DND-41 (cell line): ENCODE measurements around the gene PTPDC1.

ENCODE experiments used
- ATAC-seq: fragments of 200-7000 bp; cut with Tn5 transposase; 3 replicates; pipeline ENCODE4 v1.9.1; 2021; ENCODE audit warnings: low read depth; ENCODE audit not compliant: insufficient read depth
- DNase-seq: peaks from one replicate; pipeline ENCODE4 v3.0.0-alpha.2; 2020
- H2AFZ ChIP-seq: 2 replicates; pipeline ENCODE4 v1.6.0; 2012; ENCODE audit warnings: low read depth, low read length
- H3K27ac ChIP-seq: 2 replicates; pipeline ENCODE4 v1.5.1; 2012; ENCODE audit warnings: low read length, inconsistent platforms
- H3K27me3 ChIP-seq: fragments of 200-600 bp; sonication (generic); 2 replicates; pipeline ENCODE4 v1.6.0; 2012; ENCODE audit warnings: low read length, mild to moderate bottlenecking, inconsistent platforms; ENCODE audit not compliant: insufficient read depth, poor library complexity
- H3K36me3 ChIP-seq: 2 replicates; pipeline ENCODE4 v1.5.1; 2012; ENCODE audit warnings: low read length, inconsistent platforms; ENCODE audit not compliant: insufficient read depth
- H3K4me1 ChIP-seq: 2 replicates; pipeline ENCODE4 v1.5.1; 2012; ENCODE audit warnings: mild to moderate bottlenecking, low read length; ENCODE audit not compliant: insufficient read depth
- H3K4me2 ChIP-seq: 2 replicates; pipeline ENCODE4 v1.6.0; 2012; ENCODE audit warnings: mild to moderate bottlenecking, moderate library complexity, low read length, inconsistent platforms; ENCODE audit not compliant: insufficient read depth
- H3K4me3 ChIP-seq, 2 experiments: fragments of 200-600 bp in 1 of 2; shearing (Covaris generic) in 1 of 2; 2 replicates each; pipeline ENCODE4 v1.5.1; 2012 to 2016; ENCODE audit warnings: inconsistent platforms in 2 of 2, low read length in 2 of 2, mild to moderate bottlenecking in 2 of 2, low read depth in 1 of 2, moderate library complexity in 1 of 2
- H3K79me2 ChIP-seq: 2 replicates; pipeline ENCODE4 v1.6.0; 2012; ENCODE audit warnings: low read length, inconsistent platforms; ENCODE audit not compliant: insufficient read depth
- H3K9ac ChIP-seq: 2 replicates; pipeline ENCODE4 v1.6.0; 2012; ENCODE audit warnings: low read depth, mild to moderate bottlenecking, inconsistent platforms, low read length, moderate library complexity
- H3K9me3 ChIP-seq: 2 replicates; pipeline ENCODE4 v1.5.1; 2012; ENCODE audit warnings: low read length, moderate library complexity, mild to moderate bottlenecking, inconsistent platforms; ENCODE audit not compliant: insufficient read depth, severe bottlenecking
- H4K20me1 ChIP-seq: 2 replicates; pipeline ENCODE4 v1.6.0; 2012; ENCODE audit warnings: low read length; ENCODE audit not compliant: insufficient read depth
- EZH2 ChIP-seq: IDR thresholded peaks from 3 replicates; pipeline ENCODE4 v1.6.1; 2012; ENCODE audit warnings: borderline replicate concordance, low read depth, mild to moderate bottlenecking, moderate library complexity, low read length, inconsistent platforms; ENCODE audit not compliant: severe bottlenecking
- TF ChIP-seq, protein P1 (sequence below): IDR thresholded peaks from 2 replicates; pipeline ENCODE4 v1.5.1; 2012; ENCODE audit warnings: borderline replicate concordance, low read length, moderate library complexity, mild to moderate bottlenecking; ENCODE audit not compliant: poor library complexity, severe bottlenecking; ENCODE audit errors: extremely low read depth

The PTPDC1 gene

DNA sequence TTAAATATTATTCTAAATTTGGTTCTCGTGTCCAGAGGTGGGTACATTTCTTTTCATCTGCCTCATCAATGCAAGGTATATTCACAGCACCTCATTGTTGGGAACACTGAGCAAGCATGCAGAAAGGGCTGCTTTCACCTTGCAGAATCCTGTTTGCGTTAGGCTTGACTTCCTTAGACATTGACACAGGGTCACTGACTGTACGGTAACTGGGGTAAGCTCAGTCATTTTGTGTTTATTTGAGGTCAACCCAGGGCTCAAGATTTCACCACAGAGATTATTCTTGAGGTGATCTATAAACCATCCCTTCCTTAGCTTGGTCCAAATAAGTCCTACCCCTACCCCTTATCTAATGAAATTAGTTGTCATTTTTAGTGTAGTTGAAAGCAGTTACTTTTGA is 1.7 kb upstream of the PTPDC1 start:
- no peak overlapping the region for H3K4me3 ChIP-seq
- no peak for ATAC-seq

DNA sequence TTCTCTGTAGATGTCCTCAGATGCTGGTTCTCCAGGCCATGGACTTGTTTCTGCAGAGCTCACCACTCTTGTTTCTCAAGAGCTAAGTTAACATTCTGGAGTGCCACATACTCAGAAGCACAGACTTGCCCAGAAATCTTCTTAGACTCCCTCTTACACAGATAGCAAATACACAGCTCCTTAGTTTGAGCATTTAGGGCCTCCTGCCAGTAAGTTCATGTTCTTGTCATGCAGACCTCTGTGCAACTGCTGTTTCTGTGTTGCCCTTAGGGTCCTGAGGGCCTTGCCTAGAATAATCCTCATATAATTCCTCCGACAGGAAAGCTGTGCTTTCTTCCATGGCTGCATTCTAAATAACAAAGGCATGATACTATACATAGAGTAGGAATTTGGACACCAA is 1.3 kb upstream of the PTPDC1 start:
- no peaks in the 10 kb centered on the region for H3K9me3 ChIP-seq

More for the DNA sequence above, 1.7 kb upstream of the PTPDC1 start:
- Histone ChIP-seq H3K79me2 (no peaks in the 10 kb centered on the region), H2AFZ (no peak overlapping the region), H4K20me1 (no peaks in the 10 kb centered on the region), H3K36me3 (0 out of 2 replicates have a peak, but pooled peaks cover 7% of the 10 kb centered on the region), H3K4me1 (no peaks in the 10 kb centered on the region), H3K9ac (no peak overlapping the region), H3K4me2 (no peak overlapping the region), H3K27me3 (no peaks in the 10 kb centered on the region), H3K27ac (no peak overlapping the region), H3K9me3 (no peaks in the 10 kb centered on the region)
- DNase-seq = no peak
- TF ChIP-seq, protein P1, sequence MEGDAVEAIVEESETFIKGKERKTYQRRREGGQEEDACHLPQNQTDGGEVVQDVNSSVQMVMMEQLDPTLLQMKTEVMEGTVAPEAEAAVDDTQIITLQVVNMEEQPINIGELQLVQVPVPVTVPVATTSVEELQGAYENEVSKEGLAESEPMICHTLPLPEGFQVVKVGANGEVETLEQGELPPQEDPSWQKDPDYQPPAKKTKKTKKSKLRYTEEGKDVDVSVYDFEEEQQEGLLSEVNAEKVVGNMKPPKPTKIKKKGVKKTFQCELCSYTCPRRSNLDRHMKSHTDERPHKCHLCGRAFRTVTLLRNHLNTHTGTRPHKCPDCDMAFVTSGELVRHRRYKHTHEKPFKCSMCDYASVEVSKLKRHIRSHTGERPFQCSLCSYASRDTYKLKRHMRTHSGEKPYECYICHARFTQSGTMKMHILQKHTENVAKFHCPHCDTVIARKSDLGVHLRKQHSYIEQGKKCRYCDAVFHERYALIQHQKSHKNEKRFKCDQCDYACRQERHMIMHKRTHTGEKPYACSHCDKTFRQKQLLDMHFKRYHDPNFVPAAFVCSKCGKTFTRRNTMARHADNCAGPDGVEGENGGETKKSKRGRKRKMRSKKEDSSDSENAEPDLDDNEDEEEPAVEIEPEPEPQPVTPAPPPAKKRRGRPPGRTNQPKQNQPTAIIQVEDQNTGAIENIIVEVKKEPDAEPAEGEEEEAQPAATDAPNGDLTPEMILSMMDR = no peak

DNA sequence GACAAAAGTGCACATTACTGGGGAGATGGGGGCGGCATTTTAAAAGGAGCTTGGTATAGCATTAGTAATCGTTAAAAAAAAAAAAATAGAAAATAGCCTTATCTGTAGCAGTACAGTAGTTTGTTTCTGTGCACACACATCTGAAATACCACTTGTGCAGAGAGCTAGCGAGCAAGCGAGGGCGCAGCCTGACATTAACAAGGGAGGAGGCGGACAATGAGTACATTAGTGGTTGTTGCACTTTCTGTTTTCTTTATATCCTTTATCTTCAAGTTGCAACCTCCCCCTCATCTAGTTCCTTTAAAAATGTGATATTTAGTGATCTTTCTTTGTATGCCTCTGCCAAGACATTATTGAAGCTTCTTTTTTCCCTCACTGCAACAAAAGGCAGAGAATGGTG is 880 bp upstream of the PTPDC1 start:
- 0 out of 2 replicates have a peak, but pooled peaks cover 7% of the 10 kb centered on the region for H3K36me3 ChIP-seq
- no peak overlapping the region for H3K4me2 ChIP-seq
- DNase-seq (no peak), ATAC-seq (no peak)
- H2AFZ ChIP-seq = no peak overlapping the region
- no peak for TF ChIP-seq EZH2
- TF ChIP-seq, protein P1 = no peak
- no peak overlapping the region for H3K9ac ChIP-seq
- H3K79me2 ChIP-seq = no peaks in the 10 kb centered on the region
- H3K9me3 ChIP-seq = no peaks in the 10 kb centered on the region
- H3K27me3 ChIP-seq = no peaks in the 10 kb centered on the region
- H3K4me3 ChIP-seq = no peak overlapping the region
- no peaks in the 10 kb centered on the region for H3K4me1 ChIP-seq
- H4K20me1 ChIP-seq = no peaks in the 10 kb centered on the region
- no peak overlapping the region for H3K27ac ChIP-seq

More for the DNA sequence above, 1.3 kb upstream of the PTPDC1 start:
- Histone ChIP-seq H3K79me2 (no peaks in the 10 kb centered on the region), H4K20me1 (no peaks in the 10 kb centered on the region), H3K4me2 (no peak overlapping the region), H3K27ac (no peak overlapping the region), H3K4me3 (no peak overlapping the region), H3K4me1 (no peaks in the 10 kb centered on the region), H3K36me3 (0 out of 2 replicates have a peak, but pooled peaks cover 7% of the 10 kb centered on the region), H3K9ac (no peak overlapping the region), H3K27me3 (no peaks in the 10 kb centered on the region), H2AFZ (no peak overlapping the region)
- no peak for DNase-seq
- TF ChIP-seq, protein P1 = no peak
- no peak for TF ChIP-seq EZH2
- ATAC-seq = no peak

DNA sequence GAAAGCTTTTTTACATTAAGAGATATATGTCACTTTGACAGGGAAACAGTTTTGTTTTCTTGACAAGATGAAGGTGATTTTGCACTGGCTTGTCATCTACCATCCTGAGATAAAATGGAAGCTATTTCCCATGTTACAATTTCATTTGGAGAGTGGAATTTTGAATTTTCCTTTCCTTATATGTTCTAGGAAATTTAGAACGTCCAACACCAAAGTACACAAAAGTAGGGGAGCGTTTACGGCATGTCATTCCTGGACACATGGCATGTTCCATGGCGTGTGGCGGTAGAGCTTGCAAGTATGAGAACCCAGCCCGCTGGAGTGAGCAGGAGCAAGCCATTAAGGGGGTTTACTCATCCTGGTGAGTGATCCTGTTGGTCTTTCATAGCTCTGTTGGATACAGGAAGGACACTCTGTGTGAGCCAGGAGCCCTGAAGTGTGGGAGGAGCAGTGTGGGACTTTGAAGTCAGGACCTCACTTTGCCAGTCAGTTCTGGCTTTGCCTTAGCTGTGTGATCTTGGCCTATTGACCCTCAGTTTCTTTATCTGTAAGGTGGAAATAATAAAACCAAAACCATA is 887 bp downstream of the PTPDC1 start:
- Histone ChIP-seq H3K9ac (no peak overlapping the region), H2AFZ (no peak overlapping the region), H3K36me3 (peaks cover 2% of the 10 kb centered on the region; the same call in 1 of the 2 replicates), H3K4me3 (no peak overlapping the region), H4K20me1 (no peaks in the 10 kb centered on the region), H3K79me2 (no peaks in the 10 kb centered on the region), H3K27me3 (no peaks in the 10 kb centered on the region), H3K4me2 (no peak overlapping the region), H3K27ac (no peak overlapping the region), H3K9me3 (no peaks in the 10 kb centered on the region), H3K4me1 (no peaks in the 10 kb centered on the region)
- no peak for TF ChIP-seq EZH2
- TF ChIP-seq, protein P1 = no peak
- DNase-seq = no peak
- ATAC-seq = no peak
